ENCODE measurements around the gene GADD45G. TPM values are rescaled to one million over a fixed set of nuclear protein-coding genes. Genes with fewer than 3 reads are reported as not detected.

Gene GADD45G
- polyA plus RNA-seq (158 and 161 TPM in 2 replicates), polyA minus RNA-seq (29.2 and 40.4 TPM in 2 replicates)

GRCh38 chr9:89604729-89605464 is at the start of gene GADD45G:
Gene GADD45G (plus strand): TSS chr9:89605012. CDS start chr9:89605122, 110 bp downstream.
- Histone ChIP-seq H3K9me3 (ENCODE audit: low read length) (no peaks in the 10 kb centered on the region), H2AFZ (ENCODE audit: low read depth, low read length) (peak within 1 kb of the TSS; percentile 72), H3K4me2 (ENCODE audit: low read length) (peak within 1 kb of the TSS; percentile 99), H4K20me1 (ENCODE audit: insufficient read depth) (peaks cover 16% of the 10 kb centered on the region), H3K9me2 (ENCODE audit: insufficient read depth, low read length) (no peaks in the 10 kb centered on the region), H3K27me3 (ENCODE audit: insufficient read depth, low read depth, low read length) (no peaks in the 10 kb centered on the region), H3F3A (ENCODE audit: insufficient read depth, low read length, poor library complexity, severe bottlenecking) (peaks cover 13% of the 10 kb centered on the region), H3K36me3 (ENCODE audit: insufficient read depth, low read length) (no peaks in the 10 kb centered on the region), H3K79me2 (replicated peaks; ENCODE audit: insufficient read depth, low read length) (peaks cover 47% of the 10 kb centered on the region), H3K4me3 (ENCODE audit: low read length) (peak within 1 kb of the TSS; percentile 94), H3K9ac (ENCODE audit: low read length) (peak within 1 kb of the TSS; percentile 99), H3K27ac (ENCODE audit: low read length) (peak within 1 kb of the TSS; percentile 99)
- no peak for TF ChIP-seq EZH2 (IDR thresholded peaks at IDR 0.05; ENCODE audit: borderline replicate concordance, insufficient read depth, low read length, poor library complexity, severe bottlenecking)
- TF ChIP-seq CTCF (IDR thresholded peaks at IDR 0.05; ENCODE audit: poor library complexity, severe bottlenecking) = no peak
- peak; percentile 93 for TF ChIP-seq MXI1 (conservative IDR thresholded peaks at IDR 0.05; ENCODE audit: poor library complexity, severe bottlenecking)
- peak; percentile 88 for TF ChIP-seq EP300 (conservative IDR thresholded peaks at IDR 0.05; ENCODE audit: poor library complexity, severe bottlenecking)
- peak; percentile 47 for TF ChIP-seq RAD21 (conservative IDR thresholded peaks at IDR 0.05)
- TF ChIP-seq TAF1 (IDR thresholded peaks at IDR 0.05; ENCODE audit: low read depth) = peak; percentile 95
- peak; percentile 100 for TF ChIP-seq POLR2AphosphoS5 (IDR thresholded peaks at IDR 0.05)
- TF ChIP-seq REST (IDR thresholded peaks at IDR 0.05; ENCODE audit: borderline replicate concordance) = peak; percentile 96
- peak; percentile 55 for TF ChIP-seq SMC3 (conservative IDR thresholded peaks at IDR 0.05; ENCODE audit: poor library complexity)

DNA sequence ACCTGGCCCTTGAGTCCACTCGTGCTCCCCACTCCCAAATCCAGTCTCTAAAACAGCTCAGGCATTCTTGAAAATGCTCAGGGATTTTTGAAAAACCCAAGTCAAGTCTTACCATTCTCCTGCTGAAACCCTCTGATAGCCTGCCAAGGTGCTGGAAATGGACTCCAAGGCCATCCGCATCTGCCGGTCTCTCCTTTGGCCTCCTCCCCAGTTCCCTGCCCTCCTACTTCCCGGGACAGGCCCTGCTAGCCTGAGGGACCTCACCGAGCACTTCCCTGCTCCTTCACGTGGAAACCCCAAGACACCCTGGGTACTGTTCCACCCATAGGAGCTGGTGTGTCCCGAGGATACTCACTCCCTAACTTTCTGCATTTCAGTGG is 49.8 kb upstream of the GADD45G start:
- TF ChIP-seq MXI1 (conservative IDR thresholded peaks at IDR 0.05; ENCODE audit: poor library complexity, severe bottlenecking) (no peak), TAF1 (IDR thresholded peaks at IDR 0.05; ENCODE audit: low read depth) (no peak), RAD21 (conservative IDR thresholded peaks at IDR 0.05) (no peak), POLR2AphosphoS5 (IDR thresholded peaks at IDR 0.05) (no peak), REST (IDR thresholded peaks at IDR 0.05; ENCODE audit: borderline replicate concordance) (no peak), CTCF (IDR thresholded peaks at IDR 0.05; ENCODE audit: poor library complexity, severe bottlenecking) (no peak)

More for the DNA sequence above, 49.8 kb upstream of the GADD45G start:
- Histone ChIP-seq H4K20me1 (ENCODE audit: insufficient read depth) (no peaks in the 10 kb centered on the region), H3K4me3 (ENCODE audit: low read length) (no peak overlapping the region), H2AFZ (ENCODE audit: low read depth, low read length) (no peak overlapping the region), H3K79me2 (replicated peaks; ENCODE audit: insufficient read depth, low read length) (no peaks in the 10 kb centered on the region), H3K36me3 (ENCODE audit: insufficient read depth, low read length) (no peaks in the 10 kb centered on the region), H3K27me3 (ENCODE audit: insufficient read depth, low read depth, low read length) (no peaks in the 10 kb centered on the region), H3K9ac (ENCODE audit: low read length) (no peak overlapping the region), H3K9me3 (ENCODE audit: low read length) (no peaks in the 10 kb centered on the region), H3K9me2 (ENCODE audit: insufficient read depth, low read length) (no peaks in the 10 kb centered on the region), H3F3A (ENCODE audit: insufficient read depth, low read length, poor library complexity, severe bottlenecking) (no peaks in the 10 kb centered on the region), H3K4me2 (ENCODE audit: low read length) (no peak overlapping the region), H3K27ac (ENCODE audit: low read length) (no peak overlapping the region)
